ENCODE data around the gene LDHAL6A. TPM values are rescaled to one million over a fixed set of nuclear protein-coding genes. Genes with fewer than 3 reads are reported as not detected.

Gene LDHAL6A
- total RNA-seq, 1 donor: not detected

- Histone ChIP-seq H3K27ac (ENCODE audit: low read depth, low read length) (peak overlapping the region; percentile 94), H2AFZ (ENCODE audit: low read length) (peak overlapping the region; percentile 86), H3K36me3 (ENCODE audit: insufficient read depth, low read length) (peaks cover 11% of the 10 kb centered on the region), H3K79me2 (ENCODE audit: insufficient read depth, low read length) (peaks cover 67% of the 10 kb centered on the region), H4K20me1 (ENCODE audit: insufficient read depth, low read length) (peaks cover 6% of the 10 kb centered on the region), H3K4me3 (ENCODE audit: insufficient read depth, low read length) (peak overlapping the region; percentile 82), H3K27me3 (ENCODE audit: insufficient read depth, low read length) (no peaks in the 10 kb centered on the region), H3K9me3 (ENCODE audit: low read depth, low read length) (no peaks in the 10 kb centered on the region), H3K4me1 (ENCODE audit: insufficient read depth, low read length) (peaks cover 4% of the 10 kb centered on the region), H3K4me2 (ENCODE audit: insufficient read depth, low read length) (peak overlapping the region; percentile 93)
- no peak for TF ChIP-seq CTCF (IDR thresholded peaks at IDR 0.05; ENCODE audit: extremely low read depth, low read depth, low read length)
- peak; percentile 26 for DNase-seq (ENCODE audit: insufficient read length, low spot score, missing footprints)
Measured at GRCh38 chr11:18526130-18526520, 70.5 kb downstream of the LDHAL6A start.

- peak within 1 kb of the TSS; percentile 82 for H3K4me3 ChIP-seq (ENCODE audit: insufficient read depth, low read length)
- H2AFZ ChIP-seq (ENCODE audit: low read length): peak within 1 kb of the TSS; percentile 86
- peak within 1 kb of the TSS; percentile 93 for H3K4me2 ChIP-seq (ENCODE audit: insufficient read depth, low read length)
- peak; percentile 96 for DNase-seq (ENCODE audit: insufficient read length, low spot score, missing footprints)
- H3K9me3 ChIP-seq (ENCODE audit: low read depth, low read length): no peaks in the 10 kb centered on the region
- H4K20me1 ChIP-seq (ENCODE audit: insufficient read depth, low read length): peaks cover 6% of the 10 kb centered on the region
- H3K27me3 ChIP-seq (ENCODE audit: insufficient read depth, low read length): no peaks in the 10 kb centered on the region
- H3K79me2 ChIP-seq (ENCODE audit: insufficient read depth, low read length): peaks cover 61% of the 10 kb centered on the region
- H3K27ac ChIP-seq (ENCODE audit: low read depth, low read length): peak within 1 kb of the TSS; percentile 94
- peaks cover 4% of the 10 kb centered on the region for H3K4me1 ChIP-seq (ENCODE audit: insufficient read depth, low read length)
- TF ChIP-seq CTCF (IDR thresholded peaks at IDR 0.05; ENCODE audit: extremely low read depth, low read depth, low read length): no peak
- H3K36me3 ChIP-seq (ENCODE audit: insufficient read depth, low read length): peaks cover 13% of the 10 kb centered on the region
Measured at GRCh38 chr11:18526521-18527296, 71.1 kb downstream of the LDHAL6A start, which contains the start of gene TSG101. Gene TSG101 (minus strand): TSS chr11:18526942. CDS start chr11:18526816, 126 bp downstream.

GRCh38 chr11:18527512-18527911 is 71.9 kb downstream of the LDHAL6A start:
- peak overlapping the region; percentile 86 for H2AFZ ChIP-seq (ENCODE audit: low read length)
- H3K79me2 ChIP-seq (ENCODE audit: insufficient read depth, low read length): peaks cover 53% of the 10 kb centered on the region
- H3K36me3 ChIP-seq (ENCODE audit: insufficient read depth, low read length): peaks cover 20% of the 10 kb centered on the region
- H3K27ac ChIP-seq (ENCODE audit: low read depth, low read length): peak overlapping the region; percentile 94
- peak; percentile 65 for DNase-seq (ENCODE audit: insufficient read length, low spot score, missing footprints)
- H3K4me1 ChIP-seq (ENCODE audit: insufficient read depth, low read length): peaks cover 4% of the 10 kb centered on the region
- TF ChIP-seq CTCF (IDR thresholded peaks at IDR 0.05; ENCODE audit: extremely low read depth, low read depth, low read length): no peak
- peaks cover under 1% of the 10 kb centered on the region for H4K20me1 ChIP-seq (ENCODE audit: insufficient read depth, low read length)
- peak overlapping the region; percentile 82 for H3K4me3 ChIP-seq (ENCODE audit: insufficient read depth, low read length)
- peak overlapping the region; percentile 93 for H3K4me2 ChIP-seq (ENCODE audit: insufficient read depth, low read length)
- H3K27me3 ChIP-seq (ENCODE audit: insufficient read depth, low read length): no peaks in the 10 kb centered on the region
- no peaks in the 10 kb centered on the region for H3K9me3 ChIP-seq (ENCODE audit: low read depth, low read length)

Other genes starting within 250 kb of the LDHAL6A start
- gene SAA4, start 219.1 kb upstream of the LDHAL6A start, total RNA-seq: not detected in 2 replicates
- gene SAA2, start 207.2 kb upstream of the LDHAL6A start, total RNA-seq: under 0.01 TPM in 1 of 2 replicates, not detected in the other
- not detected in 2 replicates for gene SAA1, start 189.6 kb upstream of the LDHAL6A start, total RNA-seq
- gene HPS5, start 133.7 kb upstream of the LDHAL6A start, total RNA-seq: 39.8 and 53.9 TPM in 2 replicates
- gene GTF2H1, start 133.3 kb upstream of the LDHAL6A start, total RNA-seq: 123 and 134 TPM in 2 replicates
- gene LDHA, start 61.3 kb upstream of the LDHAL6A start, total RNA-seq: 680 and 798 TPM in 2 replicates
- under 0.01 TPM in 1 of 2 replicates, not detected in the other for gene LDHC, start 43.5 kb upstream of the LDHAL6A start, total RNA-seq
- gene TSG101, start 71.1 kb downstream of the LDHAL6A start, total RNA-seq: 67.3 and 67.8 TPM in 2 replicates
- gene UEVLD, start 132.9 kb downstream of the LDHAL6A start, total RNA-seq: 20.6 and 26.8 TPM in 2 replicates
- under 0.01 and 0.29 TPM in 2 replicates for gene MISFA, start 143.9 kb downstream of the LDHAL6A start, total RNA-seq
- 19.2 and 21.0 TPM in 2 replicates for gene SPTY2D1, start 178.5 kb downstream of the LDHAL6A start, total RNA-seq
- 3.3 and 4.1 TPM in 2 replicates for gene TMEM86A, start 242.9 kb downstream of the LDHAL6A start, total RNA-seq

Data from osteoblast (primary cell).